ENCODE measurements around the gene MBNL1.

The MBNL1 gene
- 459 to 896 (median 775) reads per million in 9 experiments for total RNA-seq

- H3K27ac Mint-ChIP-seq, result peak within 1 kb of the TSS; percentile 97 to 99
- DNase-seq, result peak; percentile 72 to 81 (median 75)
- H3K36me3 Mint-ChIP-seq (ENCODE audit: insufficient read depth), result peaks cover 59% of the 10 kb centered on the region
- H3K4me1 Mint-ChIP-seq (ENCODE audit: low read depth in 2 of 2), result peaks cover 39 to 61% of the 10 kb centered on the region in 2 donors
- H3K9me3 Mint-ChIP-seq, result no peaks in the 10 kb centered on the region
- no peaks in the 10 kb centered on the region for H3K27me3 Mint-ChIP-seq
- peak within 1 kb of the TSS; percentile 83 to 95 for H3K4me3 Mint-ChIP-seq
- peak; percentile 66 for ATAC-seq (replicated peaks)
These were observed at the start of gene MBNL1 for GRCh38 chr3:152268555-152269055. Gene MBNL1, plus strand, starts transcription at chr3:152268929. Its CDS starts 31,265 bp downstream, at chr3:152300194.

GRCh38 chr3:152219216-152219615 lies 49.5 kb upstream of the MBNL1 start:
- ATAC-seq (replicated peaks) (no peak), DNase-seq (no peak)
- Mint-ChIP-seq H3K36me3 (ENCODE audit: insufficient read depth) (peaks cover 5% of the 10 kb centered on the region), H3K27ac (no peak overlapping the region), H3K4me1 (ENCODE audit: low read depth in 2 of 2) (peaks cover 17 to 40% of the 10 kb centered on the region in 2 donors), H3K27me3 (no peaks in the 10 kb centered on the region), H3K9me3 (no peaks in the 10 kb centered on the region), H3K4me3 (no peak overlapping the region)

- ATAC-seq (replicated peaks) (no peak), DNase-seq (no peak)
- Mint-ChIP-seq H3K4me3 (no peak overlapping the region), H3K9me3 (no peaks in the 10 kb centered on the region), H3K4me1 (ENCODE audit: low read depth in 2 of 2) (peaks cover 17 to 42% of the 10 kb centered on the region in 2 donors), H3K27me3 (no peaks in the 10 kb centered on the region), H3K36me3 (ENCODE audit: insufficient read depth) (peaks cover 5% of the 10 kb centered on the region), H3K27ac (no peak overlapping the region)
These were observed 48.9 kb upstream of the MBNL1 start for GRCh38 chr3:152219769-152220255.

- no peak for DNase-seq
- H3K9me3 Mint-ChIP-seq, result no peaks in the 10 kb centered on the region
- no peak for ATAC-seq (replicated peaks)
- H3K27me3 Mint-ChIP-seq, result no peaks in the 10 kb centered on the region
- peaks cover 5% of the 10 kb centered on the region for H3K36me3 Mint-ChIP-seq (ENCODE audit: insufficient read depth)
- peak overlapping the region in 1 of 2 donors; percentile 44 for H3K4me3 Mint-ChIP-seq
- peaks cover 17 to 48% of the 10 kb centered on the region in 2 donors for H3K4me1 Mint-ChIP-seq (ENCODE audit: low read depth in 2 of 2)
- H3K27ac Mint-ChIP-seq, result peak overlapping the region; percentile 57 to 82
These were observed 46.4 kb upstream of the MBNL1 start for GRCh38 chr3:152222327-152222726.

GRCh38 chr3:152225201-152225600 lies 43.5 kb upstream of the MBNL1 start:
- Mint-ChIP-seq H3K4me3 (no peak overlapping the region), H3K36me3 (ENCODE audit: insufficient read depth) (peaks cover 5% of the 10 kb centered on the region), H3K4me1 (ENCODE audit: low read depth in 2 of 2) (peaks cover 12 to 35% of the 10 kb centered on the region in 2 donors), H3K27ac (no peak overlapping the region), H3K9me3 (no peaks in the 10 kb centered on the region), H3K27me3 (no peaks in the 10 kb centered on the region)
- ATAC-seq (replicated peaks) (no peak), DNase-seq (no peak)

- ATAC-seq (replicated peaks) (no peak), DNase-seq (no peak)
- Mint-ChIP-seq H3K27me3 (no peaks in the 10 kb centered on the region), H3K27ac (no peak overlapping the region), H3K4me3 (no peak overlapping the region), H3K9me3 (no peaks in the 10 kb centered on the region), H3K36me3 (ENCODE audit: insufficient read depth) (peaks cover 5% of the 10 kb centered on the region), H3K4me1 (ENCODE audit: low read depth in 2 of 2) (peaks cover 21 to 45% of the 10 kb centered on the region in 2 donors)
These were observed 42.6 kb upstream of the MBNL1 start for GRCh38 chr3:152226176-152226575.

GRCh38 chr3:152227027-152227426 lies 41.7 kb upstream of the MBNL1 start:
- H3K4me1 Mint-ChIP-seq (ENCODE audit: low read depth in 2 of 2), result peaks cover 22 to 39% of the 10 kb centered on the region in 2 donors
- peaks cover 5% of the 10 kb centered on the region for H3K36me3 Mint-ChIP-seq (ENCODE audit: insufficient read depth)
- ATAC-seq (replicated peaks), result no peak
- no peaks in the 10 kb centered on the region for H3K27me3 Mint-ChIP-seq
- DNase-seq, result no peak
- H3K27ac Mint-ChIP-seq, result no peak overlapping the region
- H3K9me3 Mint-ChIP-seq, result no peaks in the 10 kb centered on the region
- H3K4me3 Mint-ChIP-seq, result no peak overlapping the region

- no peaks in the 10 kb centered on the region for H3K27me3 Mint-ChIP-seq
- H3K4me3 Mint-ChIP-seq, result no peak overlapping the region
- H3K27ac Mint-ChIP-seq, result no peak overlapping the region
- no peak for DNase-seq
- no peak for ATAC-seq (replicated peaks)
- no peaks in the 10 kb centered on the region for H3K36me3 Mint-ChIP-seq (ENCODE audit: insufficient read depth)
- H3K9me3 Mint-ChIP-seq, result no peaks in the 10 kb centered on the region
- H3K4me1 Mint-ChIP-seq (ENCODE audit: low read depth in 2 of 2), result peaks cover 20 to 35% of the 10 kb centered on the region in 2 donors
These were observed 39.0 kb upstream of the MBNL1 start for GRCh38 chr3:152229692-152230091.

- no peaks in the 10 kb centered on the region for H3K27me3 Mint-ChIP-seq
- ATAC-seq (replicated peaks) (no peak), DNase-seq (no peak)
- H3K9me3 Mint-ChIP-seq, result no peaks in the 10 kb centered on the region
- peak overlapping the region in 1 of 2 donors; percentile 82 for H3K27ac Mint-ChIP-seq
- peaks cover 20 to 35% of the 10 kb centered on the region in 2 donors for H3K4me1 Mint-ChIP-seq (ENCODE audit: low read depth in 2 of 2)
- H3K4me3 Mint-ChIP-seq, result peak overlapping the region; percentile 11 to 58
- no peaks in the 10 kb centered on the region for H3K36me3 Mint-ChIP-seq (ENCODE audit: insufficient read depth)
These were observed 38.4 kb upstream of the MBNL1 start for GRCh38 chr3:152230370-152230769.

- Mint-ChIP-seq H3K4me1 (ENCODE audit: low read depth in 2 of 2) (peaks cover 27 to 40% of the 10 kb centered on the region in 2 donors), H3K27ac (no peak overlapping the region), H3K36me3 (ENCODE audit: insufficient read depth) (no peaks in the 10 kb centered on the region), H3K27me3 (no peaks in the 10 kb centered on the region), H3K9me3 (no peaks in the 10 kb centered on the region), H3K4me3 (no peak overlapping the region)
- no peak for ATAC-seq (replicated peaks)
- DNase-seq, result no peak
These were observed 36.7 kb upstream of the MBNL1 start for GRCh38 chr3:152232001-152232400.

GRCh38 chr3:152232679-152233078 lies 36.0 kb upstream of the MBNL1 start:
- Mint-ChIP-seq H3K36me3 (ENCODE audit: insufficient read depth) (no peaks in the 10 kb centered on the region), H3K4me1 (ENCODE audit: low read depth in 2 of 2) (peaks cover 30 to 44% of the 10 kb centered on the region in 2 donors), H3K27ac (no peak overlapping the region), H3K27me3 (no peaks in the 10 kb centered on the region), H3K4me3 (no peak overlapping the region), H3K9me3 (peaks cover 0 to 2% of the 10 kb centered on the region in 2 donors)
- ATAC-seq (replicated peaks) (no peak), DNase-seq (no peak)

GRCh38 chr3:152234657-152235375 lies 33.9 kb upstream of the MBNL1 start:
- Mint-ChIP-seq H3K27me3 (no peaks in the 10 kb centered on the region), H3K9me3 (peaks cover 0 to 3% of the 10 kb centered on the region in 2 donors), H3K4me3 (no peak overlapping the region), H3K4me1 (ENCODE audit: low read depth in 2 of 2) (peaks cover 37 to 50% of the 10 kb centered on the region in 2 donors), H3K36me3 (ENCODE audit: insufficient read depth) (no peaks in the 10 kb centered on the region), H3K27ac (no peak overlapping the region)
- no peak for DNase-seq
- no peak for ATAC-seq (replicated peaks)

GRCh38 chr3:152235709-152236298 lies 32.9 kb upstream of the MBNL1 start:
- no peak for ATAC-seq (replicated peaks)
- Mint-ChIP-seq H3K4me3 (no peak overlapping the region), H3K27me3 (no peaks in the 10 kb centered on the region), H3K4me1 (ENCODE audit: low read depth in 2 of 2) (peaks cover 34 to 51% of the 10 kb centered on the region in 2 donors), H3K27ac (no peak overlapping the region), H3K36me3 (ENCODE audit: insufficient read depth) (no peaks in the 10 kb centered on the region), H3K9me3 (peaks cover 0 to 3% of the 10 kb centered on the region in 2 donors)
- no peak for DNase-seq
